IMR-90 (cell line): ENCODE measurements around the gene NUP93.

Source experiments
- CEBPB ChIP-seq: IDR thresholded peaks from 2 replicates; pipeline ENCODE4 v1.6.1; 2012; ENCODE audit warnings: low read depth, low read length, improper control_type of control experiment
- CHD1 ChIP-seq: IDR thresholded peaks from 2 replicates; pipeline ENCODE4 v1.6.1; 2012; ENCODE audit warnings: low read depth, low read length, improper control_type of control experiment
- MAFK ChIP-seq: IDR thresholded peaks from 2 replicates; pipeline ENCODE4 v1.6.1; 2012; ENCODE audit warnings: low read depth, low read length, improper control_type of control experiment
- MAZ ChIP-seq: IDR thresholded peaks from 2 replicates; pipeline ENCODE4 v1.6.1; 2012; ENCODE audit warnings: low read depth, mild to moderate bottlenecking, low read length, improper control_type of control experiment, moderate library complexity, borderline replicate concordance
- MXI1 ChIP-seq: IDR thresholded peaks from 2 replicates; pipeline ENCODE4 v1.6.1; 2012; ENCODE audit warnings: low read depth, mild to moderate bottlenecking, low read length, moderate library complexity, borderline replicate concordance
- POLR2A ChIP-seq: IDR thresholded peaks from 2 replicates; pipeline ENCODE4 v1.6.1; 2012; ENCODE audit warnings: mild to moderate bottlenecking, low read depth, low read length
- RAD21 ChIP-seq: IDR thresholded peaks from 2 replicates; pipeline ENCODE4 v1.6.1; 2012; ENCODE audit warnings: low read length, improper control_type of control experiment
- SMC3 ChIP-seq: fragments of 150-350 bp; IDR thresholded peaks from 2 replicates; pipeline ENCODE4 v1.6.1; 2016; ENCODE audit warnings: low read depth, mild to moderate bottlenecking, antibody characterized with exemption, low read length, moderate library complexity
- TF ChIP-seq, protein P1 (sequence below): conservative IDR thresholded peaks from 2 replicates; pipeline ENCODE4 v1.5.1; 2012; ENCODE audit warnings: mild to moderate bottlenecking, low read depth, low read length, improper control_type of control experiment
- TF ChIP-seq, protein P2 (sequence below): fragments of 150-350 bp; IDR thresholded peaks from 2 replicates; pipeline ENCODE4 v1.6.1; 2016; ENCODE audit warnings: low read depth, mild to moderate bottlenecking, low read length, moderate library complexity, borderline replicate concordance

DNA sequence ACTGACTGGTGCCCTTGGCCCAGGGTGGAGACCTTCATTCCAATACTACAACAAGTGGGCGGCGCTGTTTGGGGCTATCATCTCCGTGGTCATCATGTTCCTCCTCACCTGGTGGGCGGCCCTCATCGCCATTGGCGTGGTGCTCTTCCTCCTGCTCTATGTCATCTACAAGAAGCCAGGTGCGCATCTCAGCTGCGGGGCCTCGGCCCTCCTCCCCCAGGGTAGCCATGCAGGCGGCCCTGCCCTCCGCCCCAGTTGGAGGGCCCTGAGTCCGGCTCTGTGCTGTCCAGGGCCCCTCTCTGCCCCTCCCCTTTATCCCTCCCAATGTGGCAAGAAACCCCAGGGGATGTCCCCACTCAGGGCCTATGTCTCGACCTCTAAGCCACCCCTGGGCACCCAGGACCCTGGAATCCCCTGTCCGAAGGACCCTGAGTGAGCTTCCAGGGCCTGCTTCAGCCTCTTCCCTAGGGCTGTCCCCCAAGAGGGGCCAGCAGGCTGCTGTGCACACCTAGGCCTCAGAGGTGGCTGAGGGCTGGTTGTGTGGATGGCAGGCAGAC lies 154.2 kb downstream of the NUP93 start:
- TF ChIP-seq MAZ (no peak), POLR2A (no peak), MAFK (no peak), MXI1 (no peak), CEBPB (no peak), RAD21 (no peak), SMC3 (no peak), CHD1 (no peak)
- TF ChIP-seq, protein P1, sequence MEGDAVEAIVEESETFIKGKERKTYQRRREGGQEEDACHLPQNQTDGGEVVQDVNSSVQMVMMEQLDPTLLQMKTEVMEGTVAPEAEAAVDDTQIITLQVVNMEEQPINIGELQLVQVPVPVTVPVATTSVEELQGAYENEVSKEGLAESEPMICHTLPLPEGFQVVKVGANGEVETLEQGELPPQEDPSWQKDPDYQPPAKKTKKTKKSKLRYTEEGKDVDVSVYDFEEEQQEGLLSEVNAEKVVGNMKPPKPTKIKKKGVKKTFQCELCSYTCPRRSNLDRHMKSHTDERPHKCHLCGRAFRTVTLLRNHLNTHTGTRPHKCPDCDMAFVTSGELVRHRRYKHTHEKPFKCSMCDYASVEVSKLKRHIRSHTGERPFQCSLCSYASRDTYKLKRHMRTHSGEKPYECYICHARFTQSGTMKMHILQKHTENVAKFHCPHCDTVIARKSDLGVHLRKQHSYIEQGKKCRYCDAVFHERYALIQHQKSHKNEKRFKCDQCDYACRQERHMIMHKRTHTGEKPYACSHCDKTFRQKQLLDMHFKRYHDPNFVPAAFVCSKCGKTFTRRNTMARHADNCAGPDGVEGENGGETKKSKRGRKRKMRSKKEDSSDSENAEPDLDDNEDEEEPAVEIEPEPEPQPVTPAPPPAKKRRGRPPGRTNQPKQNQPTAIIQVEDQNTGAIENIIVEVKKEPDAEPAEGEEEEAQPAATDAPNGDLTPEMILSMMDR: no peak
- TF ChIP-seq, protein P2, sequence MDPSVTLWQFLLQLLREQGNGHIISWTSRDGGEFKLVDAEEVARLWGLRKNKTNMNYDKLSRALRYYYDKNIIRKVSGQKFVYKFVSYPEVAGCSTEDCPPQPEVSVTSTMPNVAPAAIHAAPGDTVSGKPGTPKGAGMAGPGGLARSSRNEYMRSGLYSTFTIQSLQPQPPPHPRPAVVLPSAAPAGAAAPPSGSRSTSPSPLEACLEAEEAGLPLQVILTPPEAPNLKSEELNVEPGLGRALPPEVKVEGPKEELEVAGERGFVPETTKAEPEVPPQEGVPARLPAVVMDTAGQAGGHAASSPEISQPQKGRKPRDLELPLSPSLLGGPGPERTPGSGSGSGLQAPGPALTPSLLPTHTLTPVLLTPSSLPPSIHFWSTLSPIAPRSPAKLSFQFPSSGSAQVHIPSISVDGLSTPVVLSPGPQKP: no peak
